Stimulated activated CD4-positive, alpha-beta T cell treated with anti-CD3 and anti-CD28 coated beads, Interleukin-4, amount 100 ng/mL, for 1 hour (primary cell): ENCODE measurements around the gene RIGI.
"Not testable (repeated sequence)": the region's sequence is repeated elsewhere in the genome, so short reads cannot be mapped to it uniquely, and the experiment has no call there.

Experiments used
- DNase-seq: peaks from one replicate; pipeline ENCODE4 v3.0.0-alpha.2; 2020

The RIGI gene

DNA sequence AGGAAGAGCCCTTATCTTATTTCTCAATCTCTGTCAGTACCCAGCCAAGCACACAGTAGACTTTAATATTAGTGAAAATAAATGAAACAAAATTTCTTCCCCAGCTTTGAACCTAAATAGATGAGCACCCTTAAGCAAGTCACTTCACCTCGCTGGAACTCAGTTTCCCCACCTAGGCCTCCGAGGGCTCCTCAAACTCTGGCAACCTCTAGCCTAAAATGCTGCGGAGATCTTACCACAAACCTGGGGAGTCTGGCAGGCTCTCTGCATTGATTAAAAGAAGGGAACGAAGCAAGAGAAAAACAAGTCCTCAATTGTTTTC lies 326 bp downstream of the RIGI start:
- no peak for DNase-seq

DNA sequence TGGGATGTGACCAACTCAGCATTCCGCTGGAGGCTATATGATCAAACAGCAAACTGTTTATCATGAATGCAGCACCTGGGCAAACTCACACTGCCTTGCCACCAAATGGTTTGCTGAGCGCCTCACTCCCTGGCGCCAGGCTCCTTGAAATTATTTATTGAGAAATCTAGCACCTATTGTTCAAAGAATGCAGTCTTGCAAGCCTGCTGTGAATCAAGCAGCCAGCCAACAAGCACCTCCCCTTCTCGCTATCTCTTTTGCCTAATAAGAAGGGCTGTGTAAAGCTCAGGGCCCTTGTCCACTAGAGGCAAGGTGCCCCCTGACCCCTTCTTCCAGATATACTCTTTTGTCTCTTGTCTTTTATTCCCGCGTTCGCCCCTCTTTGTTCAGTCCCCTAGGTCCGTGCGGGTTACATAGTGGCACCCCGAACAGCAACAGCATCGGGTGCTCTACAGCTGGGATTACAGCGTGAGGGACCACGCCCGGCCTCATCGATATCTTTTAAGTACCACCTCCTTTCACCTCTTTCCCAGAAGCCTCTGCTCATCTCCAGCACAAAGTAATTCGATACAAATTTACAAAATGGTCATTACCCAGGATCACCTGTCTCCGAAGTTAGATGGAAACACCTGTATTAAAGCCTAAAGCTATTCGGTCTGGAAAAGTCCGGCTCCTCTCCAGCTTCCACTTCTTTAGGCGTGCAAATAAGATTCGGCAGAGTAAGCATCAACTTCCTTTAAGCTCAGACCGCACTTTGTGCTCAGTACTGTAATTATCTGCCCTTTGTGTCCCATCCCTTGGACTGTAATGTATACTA lies 896 bp downstream of the RIGI start:
- no peak for DNase-seq

DNA sequence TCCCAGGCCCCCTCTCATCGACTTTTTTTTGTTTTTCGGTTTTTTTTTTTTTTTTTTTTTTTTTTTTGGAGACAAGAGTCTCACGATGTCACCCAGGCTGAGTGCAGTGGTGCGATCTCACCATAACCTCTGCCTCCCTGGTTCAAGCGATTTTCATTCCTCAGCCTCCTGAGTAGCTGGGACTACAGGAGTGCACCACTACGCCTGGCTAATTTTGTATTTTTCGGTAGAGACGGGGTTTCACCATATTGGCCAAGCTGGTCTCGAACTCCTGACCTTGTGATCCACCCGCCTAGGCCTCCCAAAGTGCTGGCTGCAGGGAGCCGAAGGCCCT lies 1.5 kb downstream of the RIGI start:
- not testable (repeated sequence) for DNase-seq

DNA sequence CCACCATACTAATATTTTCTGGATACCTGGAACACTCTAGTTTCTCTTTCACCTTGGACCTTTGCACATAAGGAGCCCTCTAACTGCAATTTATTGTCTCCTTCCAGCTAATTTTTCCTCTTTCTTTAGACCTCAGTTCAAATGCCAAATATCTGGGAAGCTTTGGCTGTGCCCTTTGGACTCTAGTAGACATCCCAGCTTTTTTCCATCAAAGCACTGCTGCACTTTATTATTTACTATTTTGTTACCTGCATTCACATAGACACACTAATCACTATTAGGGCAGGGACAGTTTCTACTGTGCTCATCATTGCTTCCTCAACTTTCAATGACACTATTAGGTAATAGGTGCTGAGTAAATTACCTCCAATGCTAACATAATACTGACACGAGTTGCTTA lies 2.1 kb downstream of the RIGI start:
- no peak for DNase-seq

DNA sequence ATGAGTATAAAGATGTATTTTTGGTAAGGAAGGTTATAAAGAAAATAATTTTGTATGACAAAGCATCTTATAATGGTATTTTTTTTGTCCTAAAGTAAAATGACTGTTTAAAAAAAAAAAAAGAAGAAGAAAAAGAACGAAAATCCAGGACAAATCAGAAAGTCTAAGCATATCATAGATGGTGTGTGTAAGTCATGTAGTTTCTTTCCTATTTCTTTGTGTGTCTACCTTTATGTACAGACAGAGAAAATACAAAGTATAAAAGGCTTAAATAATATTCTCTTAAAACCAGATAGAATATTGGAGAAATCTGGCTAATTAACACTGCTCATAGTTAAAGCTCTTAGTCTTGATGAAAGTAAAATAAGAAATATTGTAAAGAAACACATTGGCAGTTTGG lies 7.7 kb downstream of the RIGI start:
- no peak for DNase-seq

DNA sequence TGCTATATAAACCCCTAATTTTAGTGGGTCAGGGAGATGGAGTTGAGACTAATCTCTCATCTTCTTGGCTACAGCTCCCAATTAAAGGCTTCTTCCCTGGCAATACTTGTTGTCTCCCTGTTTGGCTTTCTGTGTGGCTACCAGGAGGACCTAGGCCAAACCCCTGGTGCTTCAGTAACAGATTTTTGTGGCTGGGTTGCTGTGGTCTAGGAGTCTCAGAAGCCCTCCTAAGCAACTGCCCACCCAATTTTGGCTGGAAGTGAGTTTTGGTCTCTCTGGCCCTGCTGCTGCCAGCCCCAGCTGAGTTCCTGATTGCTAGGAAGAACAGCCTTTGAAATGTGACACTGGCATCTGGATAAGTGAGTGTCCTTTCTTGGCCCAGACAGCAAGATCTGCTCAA lies 9.8 kb downstream of the RIGI start:
- no peak for DNase-seq

DNA sequence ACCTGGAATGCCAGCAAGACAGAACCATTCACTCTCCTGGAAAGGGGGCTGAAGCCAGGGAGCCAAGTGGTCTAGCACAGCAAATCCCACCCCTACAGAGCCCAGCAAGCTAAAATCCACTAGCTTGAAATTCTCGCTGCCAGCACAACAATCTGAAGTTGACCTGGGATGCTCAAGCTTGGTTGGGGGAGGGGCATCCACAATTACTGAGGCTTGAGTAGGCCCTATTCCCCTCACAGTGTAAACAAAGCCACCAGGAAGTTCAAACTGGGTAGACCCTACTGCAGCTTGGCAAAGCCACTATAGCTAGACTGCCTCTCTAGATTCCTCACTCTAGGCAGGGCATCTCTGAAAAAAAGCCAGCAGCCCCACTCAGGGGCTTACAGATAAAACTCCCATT lies 17.3 kb downstream of the RIGI start:
- no peak for DNase-seq

DNA sequence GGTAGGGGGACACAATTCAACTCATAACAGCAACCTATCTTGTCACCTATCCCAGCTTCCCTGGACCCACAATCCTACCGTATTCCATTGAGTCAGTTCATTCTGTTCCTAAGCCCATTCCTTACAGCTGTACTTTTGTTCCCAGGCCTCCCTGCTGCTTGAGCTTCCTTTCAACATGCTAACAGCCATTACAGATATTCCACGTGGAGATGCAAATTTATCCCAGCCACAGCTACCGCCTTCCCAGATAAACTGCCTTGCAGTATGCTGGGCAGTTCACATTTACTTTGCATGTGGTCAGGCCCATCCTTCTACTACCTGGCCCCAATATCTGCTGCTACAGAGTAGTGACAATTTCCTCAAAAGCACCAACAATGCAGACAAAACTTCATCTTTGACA lies 23.0 kb downstream of the RIGI start:
- DNase-seq: no peak

DNA sequence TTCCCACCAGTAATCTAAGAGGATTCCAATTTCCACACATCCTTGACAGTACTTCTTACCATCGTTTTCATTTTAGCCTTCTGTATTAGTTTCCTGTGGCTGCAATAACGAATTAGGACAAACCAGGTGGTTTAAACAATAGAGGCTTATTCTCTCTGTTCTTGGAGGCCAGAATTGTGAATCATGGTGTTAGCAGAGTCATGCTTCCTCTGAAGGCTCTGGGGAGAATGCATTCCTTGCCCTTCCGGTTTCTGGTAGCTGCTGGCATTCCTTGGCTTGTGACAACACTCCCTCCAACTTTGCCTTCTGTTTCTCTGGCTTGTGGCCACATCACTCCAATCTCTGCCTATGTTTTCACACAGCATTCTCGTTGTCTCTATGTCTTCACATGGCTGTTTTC lies 23.5 kb downstream of the RIGI start:
- DNase-seq: no peak

DNA sequence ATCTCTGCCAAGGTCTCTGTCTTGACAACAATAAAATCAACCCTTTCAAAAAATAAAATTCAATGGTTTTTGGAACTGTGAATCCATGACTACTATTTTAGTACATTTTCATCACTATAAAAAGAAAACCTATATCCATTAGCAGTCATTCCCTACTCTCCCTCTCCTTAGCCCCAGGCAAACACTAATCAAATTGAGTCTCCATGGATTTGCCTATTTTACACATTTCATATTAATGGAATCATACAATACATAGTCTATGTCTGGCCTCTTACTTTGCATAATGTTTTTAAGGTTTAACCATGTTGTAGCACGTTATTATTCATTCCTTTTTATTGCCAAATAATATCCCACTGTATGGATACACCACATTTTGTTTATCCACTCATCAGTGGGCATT lies 24.1 kb downstream of the RIGI start:
- no peak for DNase-seq

DNA sequence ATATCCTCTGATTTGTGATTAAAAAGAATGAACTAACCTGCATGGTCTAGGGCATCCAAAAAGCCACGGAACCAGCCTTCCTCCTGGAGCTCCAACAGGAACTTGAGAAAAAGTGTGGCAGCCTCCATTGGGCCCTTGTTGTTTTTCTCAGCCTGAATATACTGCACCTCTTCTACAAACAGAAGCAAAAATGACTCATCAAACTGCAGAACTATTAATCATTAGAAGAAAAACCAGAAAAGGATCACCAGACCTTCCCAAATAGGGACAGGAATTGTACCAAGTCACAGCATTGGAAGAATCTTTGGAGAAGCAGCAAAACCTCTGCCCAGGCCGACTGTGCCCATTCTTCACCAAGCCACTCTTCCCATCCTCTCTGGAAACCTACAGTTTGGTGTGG lies 25.2 kb downstream of the RIGI start:
- no peak for DNase-seq

DNA sequence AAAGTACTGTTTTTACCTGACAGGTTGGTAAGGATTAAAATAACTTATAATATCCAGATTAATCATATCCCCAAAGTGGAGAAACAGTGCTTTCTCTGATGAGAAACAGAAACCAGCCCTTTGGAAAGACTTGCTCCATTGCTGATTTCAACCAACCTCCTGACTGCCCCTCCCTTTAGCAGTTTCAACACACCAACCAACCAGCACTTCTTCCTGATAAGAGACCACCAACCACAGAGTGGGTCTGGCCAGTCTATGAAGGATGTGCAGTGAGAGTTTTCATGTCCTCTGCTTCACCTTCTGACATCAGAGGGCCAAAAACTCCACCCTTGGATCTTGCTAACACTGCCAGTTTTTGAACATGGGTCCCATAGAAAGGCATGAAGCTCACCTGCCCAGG lies 28.1 kb downstream of the RIGI start:
- DNase-seq: no peak

DNA sequence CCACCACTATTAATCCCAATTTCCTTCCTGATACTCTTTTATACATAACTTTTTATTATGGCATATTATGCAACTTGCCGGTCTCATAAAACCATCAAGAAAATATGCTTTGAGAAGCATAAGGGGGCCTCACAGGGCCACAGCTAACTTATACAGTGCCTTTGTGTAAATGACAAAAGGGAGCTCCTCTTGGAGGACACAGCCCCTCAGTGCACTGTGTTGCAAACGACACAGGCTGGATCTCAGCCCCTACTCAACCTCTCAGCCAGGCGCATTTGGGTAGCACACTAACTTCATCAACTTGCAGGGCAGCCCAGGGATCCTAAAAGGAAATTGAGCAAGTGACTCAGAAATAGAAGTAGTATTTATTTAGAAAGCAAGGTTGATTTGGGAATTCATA lies 35.4 kb downstream of the RIGI start:
- DNase-seq: no peak

DNA sequence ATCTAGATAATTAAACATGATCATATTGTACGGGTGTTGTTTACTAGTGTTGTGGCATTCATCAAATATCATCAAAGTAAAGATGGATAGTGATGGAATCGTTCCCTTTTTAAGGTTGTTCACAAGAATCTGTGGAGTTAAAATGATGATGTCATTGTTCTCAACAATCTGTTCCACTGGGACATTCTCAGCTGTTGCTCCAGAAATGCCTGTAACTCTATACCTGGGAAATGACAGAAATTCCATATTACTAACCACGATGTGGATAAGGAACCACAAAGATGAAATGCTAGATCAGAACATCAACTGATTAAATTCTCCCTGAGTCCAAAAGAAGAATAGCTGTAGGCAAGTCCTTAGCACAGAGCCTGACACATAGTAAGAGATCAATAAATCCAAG lies 38.0 kb downstream of the RIGI start:
- DNase-seq: no peak

DNA sequence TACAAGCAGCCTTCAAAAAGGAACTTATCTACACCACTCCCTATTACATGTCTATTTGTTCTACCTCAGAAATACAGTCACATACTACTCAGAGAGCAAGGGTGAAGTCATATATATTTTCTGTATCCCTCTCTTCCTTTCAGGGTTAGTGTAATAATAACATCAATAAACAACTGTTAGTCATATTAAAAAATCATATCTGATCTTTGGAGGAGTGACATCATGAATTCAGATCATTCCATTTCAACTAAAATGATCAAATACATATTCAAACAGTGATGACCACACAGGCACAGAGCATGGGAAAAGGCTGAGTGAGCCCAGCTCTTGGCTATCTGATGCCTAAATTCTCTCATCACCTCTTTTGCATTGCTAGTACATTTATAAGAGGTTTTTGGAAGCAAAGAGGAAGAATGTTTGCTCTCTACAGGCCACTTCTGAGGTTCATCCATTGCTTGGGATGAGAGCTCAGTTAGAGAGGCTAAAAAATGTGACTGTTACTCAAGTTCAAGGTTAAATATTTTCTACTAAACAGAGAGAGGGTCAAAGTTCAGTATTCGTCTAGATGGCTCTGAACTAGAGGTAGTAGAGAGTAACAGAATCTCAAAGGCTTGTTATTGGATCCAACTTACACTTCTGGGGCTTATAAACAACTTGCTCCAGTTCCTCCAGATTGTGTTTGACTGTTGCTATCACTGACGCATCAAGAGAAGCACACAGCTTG lies 39.0 kb downstream of the RIGI start:
- DNase-seq: no peak

DNA sequence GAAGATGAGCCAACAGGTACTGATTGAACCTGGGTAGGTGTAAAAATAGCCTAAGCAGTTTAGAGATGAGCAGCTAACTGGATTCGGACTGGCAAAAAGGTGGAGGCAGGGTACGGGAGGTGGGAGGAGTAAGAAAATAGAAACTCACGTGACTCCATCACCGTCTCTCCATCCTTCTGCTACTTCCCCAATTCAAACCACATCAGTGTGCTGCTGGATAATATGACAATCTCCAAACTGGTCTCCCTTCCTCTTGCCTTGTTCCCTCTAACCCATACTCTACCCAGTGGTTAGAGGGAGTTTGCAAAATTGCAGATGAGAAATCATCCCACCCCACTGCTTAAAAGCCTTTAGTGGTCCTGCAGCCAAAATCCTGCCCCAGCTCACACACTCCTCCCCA lies 42.7 kb downstream of the RIGI start:
- no peak for DNase-seq
